Upper lobe of right lung (tissue), 1 donor: Measurements from ENCODE around the gene TPH2. TPM values are rescaled to one million over a fixed set of nuclear protein-coding genes. Genes with fewer than 3 reads are reported as not detected.

Source experiments
- ATAC-seq: fragments of 200-7000 bp; cut with Tn5 transposase; one replicate; pipeline ENCODE4 v1.9.1; 2020; ENCODE audit warnings: mild to moderate bottlenecking, moderate library complexity
- DNase-seq: peaks from one replicate; pipeline ENCODE4 v3.0.0-alpha.2; 2020
- H3K27ac ChIP-seq: fragments of 200-600 bp; one replicate; pipeline ENCODE4 v1.8.0; 2022
- H3K27me3 ChIP-seq: fragments of 200-600 bp; one replicate; pipeline ENCODE4 v1.8.0; 2022; ENCODE audit warnings: mild to moderate bottlenecking
- H3K36me3 ChIP-seq: fragments of 200-600 bp; one replicate; pipeline ENCODE4 v1.8.0; 2022
- H3K4me1 ChIP-seq: fragments of 200-600 bp; one replicate; pipeline ENCODE4 v1.8.0; 2022
- H3K4me3 ChIP-seq: fragments of 200-600 bp; one replicate; pipeline ENCODE4 v1.8.0; 2022; ENCODE audit warnings: mild to moderate bottlenecking
- H3K9me3 ChIP-seq: fragments of 200-600 bp; one replicate; pipeline ENCODE4 v1.8.0; 2022
- CTCF ChIP-seq: fragments of 200-600 bp; IDR thresholded peaks from one replicate; pipeline ENCODE4 v1.8.0; 2022; ENCODE audit warnings: antibody characterized with exemption
- intact Hi-C: fragments of 100-400 bp; cut with DNase I; formaldehyde crosslinking; loops from one replicate; pipeline ENCODE4 v1.11.0; 2022
- total RNA-seq: library from RNA; stranded (reverse); fragmentation: NEBNext Ultra II Directional; extraction: Animal tissue kit (Norgen Biotek cat#: 25700); gene quantifications from one replicate; pipeline ENCODE4 v1.2.1, GENCODE V29; 2021
- donor health status: DM: no; HTN: yes; CAD: no; lungs with severe emphysema.

Gene TPH2
- total RNA-seq, 1 donor from 2014 or later = not detected

- DNase-seq (no peak), ATAC-seq (no peak)
- Histone ChIP-seq H3K36me3 (no peaks in the 10 kb centered on the region), H3K4me1 (no peaks in the 10 kb centered on the region), H3K27me3 (peaks cover 28% of the 10 kb centered on the region), H3K9me3 (no peaks in the 10 kb centered on the region), H3K27ac (no peak overlapping the region), H3K4me3 (no peak overlapping the region)
- intact Hi-C loops = no loop called here
- no peak for TF ChIP-seq CTCF
Observed at GRCh38 chr12:71945121-71945520, 6.5 kb downstream of the TPH2 start.

GRCh38 chr12:71945883-71946282, 7.2 kb downstream of the TPH2 start:
- H3K36me3 ChIP-seq = no peaks in the 10 kb centered on the region
- intact Hi-C loops = no loop called here
- DNase-seq = no peak
- ATAC-seq = no peak
- H3K4me1 ChIP-seq = no peaks in the 10 kb centered on the region
- H3K9me3 ChIP-seq = no peaks in the 10 kb centered on the region
- no peak overlapping the region for H3K4me3 ChIP-seq
- TF ChIP-seq CTCF = no peak
- peaks cover 21% of the 10 kb centered on the region for H3K27me3 ChIP-seq
- no peak overlapping the region for H3K27ac ChIP-seq

- intact Hi-C loops = no loop called here
- Histone ChIP-seq H3K36me3 (no peaks in the 10 kb centered on the region), H3K4me1 (no peaks in the 10 kb centered on the region), H3K27me3 (peaks cover 13% of the 10 kb centered on the region), H3K9me3 (no peaks in the 10 kb centered on the region), H3K4me3 (no peak overlapping the region), H3K27ac (no peak overlapping the region)
- no peak for TF ChIP-seq CTCF
- ATAC-seq = peak; percentile 89
- no peak for DNase-seq
Observed at GRCh38 chr12:71947645-71948105, 9.0 kb downstream of the TPH2 start.

GRCh38 chr12:71948390-71948789, 9.7 kb downstream of the TPH2 start:
- Histone ChIP-seq H3K9me3 (no peaks in the 10 kb centered on the region), H3K4me3 (no peak overlapping the region), H3K4me1 (no peaks in the 10 kb centered on the region), H3K36me3 (no peaks in the 10 kb centered on the region), H3K27ac (no peak overlapping the region), H3K27me3 (peaks cover 13% of the 10 kb centered on the region)
- ATAC-seq (no peak), DNase-seq (no peak)
- intact Hi-C loops = no loop called here
- no peak for TF ChIP-seq CTCF

GRCh38 chr12:71949646-71950045, 11.0 kb downstream of the TPH2 start:
- no peaks in the 10 kb centered on the region for H3K4me1 ChIP-seq
- no peaks in the 10 kb centered on the region for H3K36me3 ChIP-seq
- ATAC-seq = no peak
- DNase-seq = no peak
- H3K27ac ChIP-seq = no peak overlapping the region
- peaks cover 8% of the 10 kb centered on the region for H3K27me3 ChIP-seq
- H3K9me3 ChIP-seq = no peaks in the 10 kb centered on the region
- intact Hi-C loops = no loop called here
- H3K4me3 ChIP-seq = no peak overlapping the region
- no peak for TF ChIP-seq CTCF

- no peaks in the 10 kb centered on the region for H3K9me3 ChIP-seq
- no peak overlapping the region for H3K4me3 ChIP-seq
- ATAC-seq (no peak), DNase-seq (no peak)
- H3K27ac ChIP-seq = no peak overlapping the region
- no peaks in the 10 kb centered on the region for H3K36me3 ChIP-seq
- no peak for TF ChIP-seq CTCF
- H3K27me3 ChIP-seq = peaks cover 6% of the 10 kb centered on the region
- intact Hi-C loops = no loop called here
- no peaks in the 10 kb centered on the region for H3K4me1 ChIP-seq
Observed at GRCh38 chr12:71950404-71950803, 11.8 kb downstream of the TPH2 start.
